ENCODE data around the gene RIN3. TPM values are rescaled to one million over a fixed set of nuclear protein-coding genes. Genes with fewer than 3 reads are reported as not detected.

Gene RIN3
- 13.4 and 14.8 TPM in 2 replicates for total RNA-seq (2021)
- Bru-seq, nascent RNA = percentile 57 among the genes with signal in this experiment
- percentile 46 among the genes with signal in this experiment for BruChase-seq, experiment 1, labeled RNA remaining after a 2-hour chase
- percentile 41 among the genes with signal in this experiment for BruChase-seq, experiment 2, labeled RNA remaining after a 6-hour chase
- long read RNA-seq, partial matches to known transcripts = 23 of 34 reads
- long read RNA-seq, other reads (novel, unspliced or antisense) = 11 of 34 reads

GRCh38 chr14:92513204-92513965 lies at the start of gene RIN3:
Gene RIN3 (plus strand): TSS chr14:92513781. CDS start chr14:92513933, 152 bp downstream.
- peak within 1 kb of the TSS; percentile 99 for H3K4me3 ChIP-seq
- ChIA-PET POLR2A (ENCODE audit: unreplicated experiment) (no interaction called here), CTCF (no interaction called here)
- H3K79me2 ChIP-seq (ENCODE audit: low read depth) = peaks cover 58% of the 10 kb centered on the region
- H3K4me1 ChIP-seq (replicated peaks; ENCODE audit: insufficient read depth) = peaks cover 44% of the 10 kb centered on the region
- H3K36me3 ChIP-seq (ENCODE audit: low read depth) = no peaks in the 10 kb centered on the region
- peak in 1 of 2 experiments; percentile 43 for DNase-seq
- H3K27me3 ChIP-seq (ENCODE audit: insufficient read depth, low read depth) = no peaks in the 10 kb centered on the region
- H2AFZ ChIP-seq = peak within 1 kb of the TSS; percentile 87
- no peaks in the 10 kb centered on the region for H3K9me2 ChIP-seq (ENCODE audit: insufficient read depth)
- no TSS peak for BruUV-seq (replicated peaks)
- H3K9me3 ChIP-seq (ENCODE audit: insufficient read depth, low read depth) = no peaks in the 10 kb centered on the region
- TF ChIP-seq CTCF (conservative IDR thresholded peaks at IDR 0.05) (no peak), EZH2 (IDR thresholded peaks at IDR 0.05; ENCODE audit: low read depth) (no peak)
- no peaks in the 10 kb centered on the region for H4K20me1 ChIP-seq (ENCODE audit: insufficient read depth)
- peaks cover 27% of the 10 kb centered on the region for H3F3A ChIP-seq (ENCODE audit: insufficient read depth, low read depth)
- H3K4me2 ChIP-seq = peak within 1 kb of the TSS; percentile 97
- intact Hi-C loops (cut with micrococcal nuclease; ENCODE audit: unreplicated experiment) = no loop called here
- peak within 1 kb of the TSS; percentile 86 for H3K27ac ChIP-seq

- Histone ChIP-seq H3K4me3 (no peak overlapping the region), H3K4me2 (no peak overlapping the region), H4K20me1 (ENCODE audit: insufficient read depth) (no peaks in the 10 kb centered on the region), H3K4me1 (replicated peaks; ENCODE audit: insufficient read depth) (no peaks in the 10 kb centered on the region), H3K79me2 (ENCODE audit: low read depth) (no peaks in the 10 kb centered on the region), H3F3A (ENCODE audit: insufficient read depth, low read depth) (no peaks in the 10 kb centered on the region), H3K9me2 (ENCODE audit: insufficient read depth) (no peaks in the 10 kb centered on the region), H3K9me3 (ENCODE audit: insufficient read depth, low read depth) (0 out of 2 replicates have a peak, but pooled peaks cover 4% of the 10 kb centered on the region), H3K36me3 (ENCODE audit: low read depth) (no peaks in the 10 kb centered on the region), H3K27ac (no peak overlapping the region), H3K27me3 (ENCODE audit: insufficient read depth, low read depth) (no peaks in the 10 kb centered on the region), H2AFZ (no peak overlapping the region)
- POLR2A ChIA-PET (ENCODE audit: unreplicated experiment) = no interaction called here
- CTCF ChIA-PET = no interaction called here
- BruUV-seq (replicated peaks) = no TSS peak
- intact Hi-C loops (cut with micrococcal nuclease; ENCODE audit: unreplicated experiment) = no loop called here
- no peak for TF ChIP-seq EZH2 (IDR thresholded peaks at IDR 0.05; ENCODE audit: low read depth)
- no peak for TF ChIP-seq CTCF (conservative IDR thresholded peaks at IDR 0.05)
- DNase-seq = no peak
Observed at GRCh38 chr14:92464156-92464555, 49.4 kb upstream of the RIN3 start.

- no peaks in the 10 kb centered on the region for H3K79me2 ChIP-seq (ENCODE audit: low read depth)
- ChIA-PET CTCF (no interaction called here), POLR2A (ENCODE audit: unreplicated experiment) (no interaction called here)
- peaks cover 2% of the 10 kb centered on the region; the same call in 1 of the 2 replicates for H3K4me1 ChIP-seq (replicated peaks; ENCODE audit: insufficient read depth)
- no peak for TF ChIP-seq CTCF (conservative IDR thresholded peaks at IDR 0.05)
- no peak for TF ChIP-seq EZH2 (IDR thresholded peaks at IDR 0.05; ENCODE audit: low read depth)
- H3K9me3 ChIP-seq (ENCODE audit: insufficient read depth, low read depth) = 0 out of 2 replicates have a peak, but pooled peaks cover 4% of the 10 kb centered on the region
- H3K4me3 ChIP-seq = no peak overlapping the region
- no peaks in the 10 kb centered on the region for H3F3A ChIP-seq (ENCODE audit: insufficient read depth, low read depth)
- intact Hi-C loops (cut with micrococcal nuclease; ENCODE audit: unreplicated experiment) = no loop called here
- no peaks in the 10 kb centered on the region for H3K36me3 ChIP-seq (ENCODE audit: low read depth)
- no peaks in the 10 kb centered on the region for H3K9me2 ChIP-seq (ENCODE audit: insufficient read depth)
- no peak overlapping the region for H2AFZ ChIP-seq
- no peaks in the 10 kb centered on the region for H3K27me3 ChIP-seq (ENCODE audit: insufficient read depth, low read depth)
- BruUV-seq (replicated peaks) = no TSS peak
- DNase-seq = no peak
- no peak overlapping the region for H3K27ac ChIP-seq
- H4K20me1 ChIP-seq (ENCODE audit: insufficient read depth) = no peaks in the 10 kb centered on the region
- H3K4me2 ChIP-seq = no peak overlapping the region
Observed at GRCh38 chr14:92464716-92465115, 48.9 kb upstream of the RIN3 start.
